ENCODE measurements around the gene JAKMIP2.

JAKMIP2 gene

DNA sequence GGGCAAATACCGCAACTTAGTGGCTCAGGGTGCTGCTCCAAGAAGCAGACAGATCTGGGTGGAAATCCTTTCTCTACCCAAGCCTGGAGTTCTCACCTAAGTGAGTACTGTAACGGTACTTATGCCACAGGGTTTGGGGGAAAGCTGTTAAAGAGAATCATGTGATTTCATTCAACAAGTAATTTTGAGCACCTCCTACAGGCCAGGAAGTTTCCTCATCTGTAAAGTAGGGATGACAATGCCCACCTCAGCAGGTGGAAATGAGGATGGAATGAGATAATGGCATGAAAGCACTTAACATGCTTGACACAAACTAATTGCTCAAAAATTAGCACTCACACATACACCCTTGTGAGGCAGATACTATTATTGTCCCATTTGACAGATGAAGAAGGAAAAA is 114.1 kb downstream of the JAKMIP2 start:
- TF ChIP-seq REST (IDR thresholded peaks at IDR 0.05; ENCODE audit: low read depth) (no peak), EP300 (IDR thresholded peaks at IDR 0.05; ENCODE audit: borderline replicate concordance) (no peak), TCF12 (IDR thresholded peaks at IDR 0.05; ENCODE audit: low read depth) (no peak), EGR1 (IDR thresholded peaks at IDR 0.05) (no peak), ZBTB7A (IDR thresholded peaks at IDR 0.05; ENCODE audit: low read depth) (no peak), TEAD4 (IDR thresholded peaks at IDR 0.05) (no peak), CREB1 (IDR thresholded peaks at IDR 0.05; ENCODE audit: low read depth) (no peak), TAF1 (IDR thresholded peaks at IDR 0.05; ENCODE audit: low read depth) (no peak)
- TF ChIP-seq, protein P1, sequence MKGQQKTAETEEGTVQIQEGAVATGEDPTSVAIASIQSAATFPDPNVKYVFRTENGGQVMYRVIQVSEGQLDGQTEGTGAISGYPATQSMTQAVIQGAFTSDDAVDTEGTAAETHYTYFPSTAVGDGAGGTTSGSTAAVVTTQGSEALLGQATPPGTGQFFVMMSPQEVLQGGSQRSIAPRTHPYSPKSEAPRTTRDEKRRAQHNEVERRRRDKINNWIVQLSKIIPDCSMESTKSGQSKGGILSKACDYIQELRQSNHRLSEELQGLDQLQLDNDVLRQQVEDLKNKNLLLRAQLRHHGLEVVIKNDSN (IDR thresholded peaks at IDR 0.05) = no peak

DNA sequence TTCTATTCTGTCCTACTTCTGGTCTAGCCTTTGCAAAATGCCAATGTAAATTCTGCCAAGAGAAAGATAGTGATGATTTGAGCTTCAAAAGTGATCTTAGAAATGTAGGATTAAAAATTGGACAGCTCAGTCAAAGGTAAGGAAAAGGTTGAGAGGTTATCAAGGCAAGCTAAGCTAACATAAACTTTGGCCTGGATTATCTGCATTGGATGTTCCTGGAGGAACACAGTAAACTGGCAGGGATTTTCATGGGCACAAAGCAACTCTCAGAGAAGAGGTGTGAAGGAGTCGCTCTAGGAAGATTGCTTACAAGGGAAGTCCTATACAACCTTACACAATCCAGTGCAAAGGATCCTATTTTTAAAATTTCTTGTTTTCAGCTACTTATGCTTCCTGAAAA is 115.2 kb downstream of the JAKMIP2 start:
- no peak for TF ChIP-seq TCF12 (IDR thresholded peaks at IDR 0.05; ENCODE audit: low read depth)
- no peak for TF ChIP-seq REST (IDR thresholded peaks at IDR 0.05; ENCODE audit: low read depth)
- no peak for TF ChIP-seq TEAD4 (IDR thresholded peaks at IDR 0.05)
- TF ChIP-seq RAD21 (IDR thresholded peaks at IDR 0.05; ENCODE audit: low read depth) = no peak
- TF ChIP-seq YY1 (IDR thresholded peaks at IDR 0.05; ENCODE audit: low read depth) = no peak
- TF ChIP-seq EP300 (IDR thresholded peaks at IDR 0.05; ENCODE audit: borderline replicate concordance) = no peak
- TF ChIP-seq CREB1 (IDR thresholded peaks at IDR 0.05; ENCODE audit: low read depth) = no peak
- TF ChIP-seq FOXM1 (IDR thresholded peaks at IDR 0.05; ENCODE audit: borderline replicate concordance, low read depth) = no peak
- TF ChIP-seq CEBPB (IDR thresholded peaks at IDR 0.05) = no peak

DNA sequence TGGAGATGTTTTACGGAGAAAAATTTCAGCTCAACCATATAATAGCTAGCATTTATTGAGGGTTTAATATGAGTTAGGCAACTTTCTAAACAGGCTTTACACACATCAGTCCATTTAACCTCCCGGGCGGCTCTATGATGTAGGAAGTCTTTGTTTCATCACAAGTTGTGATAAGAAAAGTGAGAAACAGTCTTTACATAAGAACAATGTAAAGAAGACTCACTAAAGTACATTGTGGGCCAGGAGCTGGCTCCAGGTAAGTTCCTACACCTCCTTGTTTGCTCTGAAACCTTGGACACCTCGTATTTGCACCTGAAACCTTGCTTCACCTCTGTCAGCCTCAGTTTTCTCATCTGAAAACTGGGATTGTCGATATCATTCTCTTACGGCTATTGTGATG is 116.1 kb downstream of the JAKMIP2 start:
- TF ChIP-seq NFIC (IDR thresholded peaks at IDR 0.05) = no peak
- TF ChIP-seq ZBTB7A (IDR thresholded peaks at IDR 0.05; ENCODE audit: low read depth) = no peak
- no peak for TF ChIP-seq TEAD4 (IDR thresholded peaks at IDR 0.05)
- no peak for TF ChIP-seq REST (IDR thresholded peaks at IDR 0.05; ENCODE audit: low read depth)
- TF ChIP-seq CREB1 (IDR thresholded peaks at IDR 0.05; ENCODE audit: low read depth) = no peak
- TF ChIP-seq, protein P2, sequence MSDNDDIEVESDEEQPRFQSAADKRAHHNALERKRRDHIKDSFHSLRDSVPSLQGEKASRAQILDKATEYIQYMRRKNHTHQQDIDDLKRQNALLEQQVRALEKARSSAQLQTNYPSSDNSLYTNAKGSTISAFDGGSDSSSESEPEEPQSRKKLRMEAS (IDR thresholded peaks at IDR 0.05) = no peak
- TF ChIP-seq, protein P1 (IDR thresholded peaks at IDR 0.05) = no peak
- TF ChIP-seq TCF12 (IDR thresholded peaks at IDR 0.05; ENCODE audit: low read depth) = no peak
- no peak for TF ChIP-seq FOXM1 (IDR thresholded peaks at IDR 0.05; ENCODE audit: borderline replicate concordance, low read depth)
- TF ChIP-seq CEBPB (IDR thresholded peaks at IDR 0.05) = no peak
- TF ChIP-seq RAD21 (IDR thresholded peaks at IDR 0.05; ENCODE audit: low read depth) = no peak

DNA sequence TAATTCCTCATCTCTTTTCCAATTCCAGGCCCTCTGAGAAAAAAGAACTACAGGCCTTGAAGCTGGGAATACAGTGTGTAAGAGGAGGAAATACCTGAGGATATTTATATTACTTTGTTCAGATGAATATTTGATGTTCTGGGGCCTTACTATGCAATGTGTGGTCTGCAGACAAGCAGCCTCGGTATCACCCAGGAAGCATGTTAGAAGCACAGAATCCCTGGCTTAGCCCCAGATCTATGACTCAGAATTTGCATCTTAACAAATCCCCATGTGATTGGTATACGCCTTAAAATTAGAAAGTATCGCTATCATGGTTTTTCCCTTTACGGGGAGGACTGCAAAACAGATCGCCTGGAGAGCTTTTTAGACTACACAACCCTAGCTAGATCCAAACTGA is 121.0 kb downstream of the JAKMIP2 start:
- TF ChIP-seq REST (IDR thresholded peaks at IDR 0.05; ENCODE audit: low read depth) (no peak), RAD21 (IDR thresholded peaks at IDR 0.05; ENCODE audit: low read depth) (no peak), EP300 (IDR thresholded peaks at IDR 0.05; ENCODE audit: borderline replicate concordance) (no peak), CREB1 (IDR thresholded peaks at IDR 0.05; ENCODE audit: low read depth) (no peak)

Data from Ishikawa (cell line).